HEK293T (cell line): ENCODE results near the gene POLR2A.

Experiments
- BHLHE40 ChIP-seq: fragments of 450-650 bp; IDR thresholded peaks from 2 replicates; pipeline ENCODE4 v1.6.1; 2016; ENCODE audit warnings: mild to moderate bottlenecking, moderate library complexity, borderline replicate concordance
- CTBP1 ChIP-seq: fragments of 450-650 bp; IDR thresholded peaks from 2 replicates; pipeline ENCODE4 v1.6.1; 2016; ENCODE audit warnings: borderline replicate concordance
- ELF4 ChIP-seq: fragments of 450-650 bp; IDR thresholded peaks from 2 replicates; pipeline ENCODE4 v1.6.1; 2017; ENCODE audit warnings: antibody characterized with exemption
- FOXA1 ChIP-seq: fragments of 450-650 bp; IDR thresholded peaks from 2 replicates; pipeline ENCODE4 v1.6.1; 2016; ENCODE audit warnings: mild to moderate bottlenecking
- FOXK2 ChIP-seq: fragments of 450-650 bp; IDR thresholded peaks from 2 replicates; pipeline ENCODE4 v1.6.1; 2016; ENCODE audit warnings: mild to moderate bottlenecking
- FOXM1 ChIP-seq: fragments of 450-650 bp; IDR thresholded peaks from 2 replicates; pipeline ENCODE4 v1.6.1; 2017; ENCODE audit warnings: mild to moderate bottlenecking, borderline replicate concordance
- HDGF ChIP-seq: fragments of 450-650 bp; IDR thresholded peaks from 2 replicates; pipeline ENCODE4 v1.6.1; 2017; ENCODE audit warnings: antibody characterized with exemption, borderline replicate concordance
- L3MBTL2 ChIP-seq: fragments of 450-650 bp; conservative IDR thresholded peaks from 2 replicates; pipeline ENCODE4 v1.6.1; 2016; ENCODE audit warnings: mild to moderate bottlenecking
- LEF1 ChIP-seq: fragments of 450-650 bp; IDR thresholded peaks from 2 replicates; pipeline ENCODE4 v1.6.1; 2017; ENCODE audit warnings: mild to moderate bottlenecking, borderline replicate concordance
- NFRKB ChIP-seq: fragments of 450-650 bp; IDR thresholded peaks from 2 replicates; pipeline ENCODE4 v1.6.1; 2016; ENCODE audit warnings: mild to moderate bottlenecking, moderate library complexity
- SP1 ChIP-seq: fragments of 450-650 bp; IDR thresholded peaks from 2 replicates; pipeline ENCODE4 v1.6.1; 2017
- SUZ12 ChIP-seq: fragments of 450-650 bp; IDR thresholded peaks from 2 replicates; pipeline ENCODE4 v1.6.1; 2016; ENCODE audit warnings: mild to moderate bottlenecking
- TARDBP ChIP-seq: fragments of 450-650 bp; IDR thresholded peaks from 2 replicates; pipeline ENCODE4 v1.6.1; 2016

DNA sequence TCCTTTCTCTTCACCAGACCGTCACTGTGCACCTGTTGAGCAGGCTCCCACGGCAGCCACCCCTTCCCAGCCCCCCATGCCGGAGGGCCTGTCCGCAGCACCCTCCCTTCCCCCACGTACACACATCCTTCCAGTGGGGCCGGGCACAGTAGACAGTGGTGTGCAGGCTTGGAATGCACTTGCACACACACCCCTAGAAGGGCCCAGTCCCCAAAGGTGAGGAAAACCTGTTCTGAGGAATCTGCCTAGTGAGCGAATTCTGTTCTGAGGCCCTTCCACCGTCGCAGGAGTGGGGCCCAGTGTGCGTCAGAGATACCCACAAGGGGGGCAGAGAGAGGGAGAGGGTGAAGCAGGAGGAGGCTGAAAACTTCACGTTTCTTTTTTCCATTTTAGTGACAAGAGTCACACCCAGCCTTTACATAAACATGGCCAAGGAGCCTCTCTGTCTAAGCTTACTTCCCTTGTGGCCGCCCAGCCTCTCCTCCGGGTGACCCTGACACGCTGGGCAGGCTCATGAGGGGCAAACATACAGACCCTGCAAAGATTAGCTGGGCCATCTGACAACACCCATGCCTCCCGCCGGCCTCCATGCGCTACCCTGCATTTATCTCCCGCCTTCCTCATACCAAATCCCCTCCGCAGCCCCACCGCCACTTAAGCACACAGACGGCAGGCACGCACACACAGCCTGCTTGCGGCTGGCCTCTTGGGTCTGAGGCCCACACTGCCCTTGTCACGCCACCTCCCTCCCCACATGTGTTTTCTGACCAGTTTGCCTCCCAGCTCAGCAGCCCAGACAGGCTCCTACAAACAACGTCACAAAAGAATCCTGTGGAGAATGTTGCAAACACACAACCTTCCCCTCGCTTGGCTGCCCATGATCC is 6.5 kb upstream of the POLR2A start:
- TF ChIP-seq SUZ12 (no peak), NFRKB (no peak), CTBP1 (no peak), TARDBP (no peak), FOXM1 (no peak), BHLHE40 (no peak), ELF4 (no peak), FOXA1 (no peak), LEF1 (no peak), FOXK2 (no peak), HDGF (no peak), L3MBTL2 (0 out of 2 replicates have a peak, but pooled peaks have one; percentile 50), SP1 (no peak)
